Activated CD4-positive, alpha-beta memory T cell treated with anti-CD3 and anti-CD28 coated beads, Interleukin-2, amount 10 ng/mL, durations not matched to agents 7 days and 5 days (primary cell): ENCODE results near the gene RREB1. TPM values are rescaled to one million over a fixed set of nuclear protein-coding genes. Genes with fewer than 3 reads are reported as not detected.
A peak's percentile ranks its signal among the peaks of the same experiment; 100 is the strongest.

Experiments
- CTCF ChIA-PET: fragments of 350-600 bp; sonication (Branson Sonifier 250); formaldehyde crosslinking; loops from one replicate; lab custom pipeline; 2021; ENCODE audit warnings: antibody characterized with exemption, inconsistent platforms; lab: Charles Lee
- POLR2A ChIA-PET: fragments of 350-600 bp; sonication (Branson Sonifier 250); formaldehyde crosslinking; loops from one replicate; lab custom pipeline; 2021; ENCODE audit warnings: antibody characterized with exemption; lab: Charles Lee
- DNase-seq: peaks from one replicate; pipeline ENCODE4 v3.0.0-alpha.2; 2020
- H3K27ac Mint-ChIP-seq: one replicate; pipeline ENCODE4 v1.8.0; 2021; ENCODE audit warnings: mild to moderate bottlenecking, mixed read lengths
- H3K27me3 Mint-ChIP-seq: one replicate; pipeline ENCODE4 v1.8.0; 2021; ENCODE audit warnings: mixed read lengths
- H3K36me3 Mint-ChIP-seq: one replicate; pipeline ENCODE4 v1.8.0; 2021; ENCODE audit warnings: low read depth, mixed read lengths
- H3K4me1 Mint-ChIP-seq: one replicate; pipeline ENCODE4 v1.8.0; 2021; ENCODE audit warnings: mixed read lengths
- H3K4me3 Mint-ChIP-seq: one replicate; pipeline ENCODE4 v1.8.0; 2021; ENCODE audit warnings: mild to moderate bottlenecking, mixed read lengths
- H3K9me3 Mint-ChIP-seq: one replicate; pipeline ENCODE4 v1.8.0; 2021; ENCODE audit warnings: mixed read lengths
- total RNA-seq, 2 experiments: library from RNA; stranded (reverse); gene quantifications; one replicate each; pipeline ENCODE4 v1.2.3, GENCODE V29; 2021

The RREB1 gene
- total RNA-seq, 2 experiments from 2014 or later: 26.5 to 27.9 TPM

- CTCF ChIA-PET: interaction anchor here (0.8 kb wide), 1 partner anchor 18 kb away, joined by 3 read pairs; no protein-coding TSS in a partner anchor
- Mint-ChIP-seq H3K4me1 (peaks cover 4% of the 10 kb centered on the region), H3K27ac (peak overlapping the region; percentile 10), H3K27me3 (no peaks in the 10 kb centered on the region), H3K4me3 (no peak overlapping the region), H3K36me3 (peaks cover 32% of the 10 kb centered on the region), H3K9me3 (no peaks in the 10 kb centered on the region)
- no peak for DNase-seq
- POLR2A ChIA-PET: interaction anchor here (0.7 kb wide), 1 partner anchor 78 kb away, joined by 4 read pairs; no protein-coding TSS in a partner anchor
Measured at GRCh38 chr6:7218406-7218988, 110.7 kb downstream of the RREB1 start.

GRCh38 chr6:7219310-7219709 lies 111.5 kb downstream of the RREB1 start:
- CTCF ChIA-PET: interaction anchor here (0.7 to 1.0 kb wide), 2 partner anchors 29 to 66 kb away, joined by 3 read pairs; no protein-coding TSS in a partner anchor
- no peak for DNase-seq

GRCh38 chr6:7222197-7222596 lies 114.4 kb downstream of the RREB1 start:
- POLR2A ChIA-PET: no interaction called here
- no peak overlapping the region for H3K4me3 Mint-ChIP-seq
- CTCF ChIA-PET: no interaction called here
- H3K27ac Mint-ChIP-seq: no peak overlapping the region
- no peaks in the 10 kb centered on the region for H3K9me3 Mint-ChIP-seq
- H3K27me3 Mint-ChIP-seq: no peaks in the 10 kb centered on the region
- H3K36me3 Mint-ChIP-seq: peaks cover 18% of the 10 kb centered on the region
- DNase-seq: no peak
- peaks cover 5% of the 10 kb centered on the region for H3K4me1 Mint-ChIP-seq

More at GRCh38 chr6:7219310-7219709, 111.5 kb downstream of the RREB1 start:
- Mint-ChIP-seq H3K27me3 (no peaks in the 10 kb centered on the region), H3K27ac (no peak overlapping the region), H3K9me3 (no peaks in the 10 kb centered on the region), H3K4me3 (no peak overlapping the region), H3K36me3 (peaks cover 27% of the 10 kb centered on the region), H3K4me1 (peaks cover 5% of the 10 kb centered on the region)
- POLR2A ChIA-PET: interaction anchor here (0.7 kb wide), 1 partner anchor 79 kb away, joined by 4 read pairs; no protein-coding TSS in a partner anchor

- Mint-ChIP-seq H3K27ac (no peak overlapping the region), H3K27me3 (no peaks in the 10 kb centered on the region), H3K4me3 (no peak overlapping the region), H3K4me1 (peaks cover 2% of the 10 kb centered on the region), H3K36me3 (peaks cover 35% of the 10 kb centered on the region), H3K9me3 (no peaks in the 10 kb centered on the region)
- DNase-seq: no peak
- ChIA-PET POLR2A (no interaction called here), CTCF (no interaction called here)
Measured at GRCh38 chr6:7224731-7225130, 117.0 kb downstream of the RREB1 start.

- POLR2A ChIA-PET: no interaction called here
Measured at GRCh38 chr6:7228662-7229375, 121.1 kb downstream of the RREB1 start.

GRCh38 chr6:7229376-7230326 lies 121.9 kb downstream of the RREB1 start:
- no peak overlapping the region for H3K27ac Mint-ChIP-seq
- H3K36me3 Mint-ChIP-seq: peaks cover 52% of the 10 kb centered on the region
- no peak overlapping the region for H3K4me3 Mint-ChIP-seq
- CTCF ChIA-PET: no interaction called here
- DNase-seq: no peak
- H3K9me3 Mint-ChIP-seq: no peaks in the 10 kb centered on the region
- H3K27me3 Mint-ChIP-seq: no peaks in the 10 kb centered on the region
- POLR2A ChIA-PET: no interaction called here
- H3K4me1 Mint-ChIP-seq: peaks cover 11% of the 10 kb centered on the region

More at GRCh38 chr6:7228662-7229375, 121.1 kb downstream of the RREB1 start:
- CTCF ChIA-PET: no interaction called here
- Mint-ChIP-seq H3K4me1 (peaks cover 11% of the 10 kb centered on the region), H3K36me3 (peaks cover 49% of the 10 kb centered on the region), H3K27ac (no peak overlapping the region), H3K27me3 (no peaks in the 10 kb centered on the region), H3K9me3 (no peaks in the 10 kb centered on the region), H3K4me3 (no peak overlapping the region)
- DNase-seq: no peak

- H3K36me3 Mint-ChIP-seq: peaks cover 52% of the 10 kb centered on the region
- ChIA-PET POLR2A (no interaction called here), CTCF (no interaction called here)
- no peaks in the 10 kb centered on the region for H3K9me3 Mint-ChIP-seq
- no peak overlapping the region for H3K4me3 Mint-ChIP-seq
- H3K4me1 Mint-ChIP-seq: peaks cover 12% of the 10 kb centered on the region
- no peak overlapping the region for H3K27ac Mint-ChIP-seq
- H3K27me3 Mint-ChIP-seq: no peaks in the 10 kb centered on the region
- DNase-seq: no peak
Measured at GRCh38 chr6:7230327-7230691, 122.5 kb downstream of the RREB1 start.

GRCh38 chr6:7230956-7231713 lies 123.4 kb downstream of the RREB1 start:
- no peak overlapping the region for H3K27ac Mint-ChIP-seq
- no peaks in the 10 kb centered on the region for H3K27me3 Mint-ChIP-seq
- H3K4me1 Mint-ChIP-seq: peaks cover 15% of the 10 kb centered on the region
- ChIA-PET CTCF (no interaction called here), POLR2A (no interaction called here)
- no peak overlapping the region for H3K4me3 Mint-ChIP-seq
- no peaks in the 10 kb centered on the region for H3K9me3 Mint-ChIP-seq
- no peak for DNase-seq
- peaks cover 53% of the 10 kb centered on the region for H3K36me3 Mint-ChIP-seq

- Mint-ChIP-seq H3K36me3 (peaks cover 52% of the 10 kb centered on the region), H3K27ac (no peak overlapping the region), H3K4me3 (no peak overlapping the region), H3K9me3 (no peaks in the 10 kb centered on the region), H3K4me1 (peaks cover 18% of the 10 kb centered on the region), H3K27me3 (no peaks in the 10 kb centered on the region)
- ChIA-PET CTCF (interaction anchor here (1.1 kb wide), 1 partner anchor 11 kb away, joined by 3 read pairs; no protein-coding TSS in a partner anchor), POLR2A (no interaction called here)
- no peak for DNase-seq
Measured at GRCh38 chr6:7232351-7232750, 124.6 kb downstream of the RREB1 start.

- peaks cover 39% of the 10 kb centered on the region for H3K36me3 Mint-ChIP-seq
- no peaks in the 10 kb centered on the region for H3K9me3 Mint-ChIP-seq
- H3K27me3 Mint-ChIP-seq: no peaks in the 10 kb centered on the region
- no peak for DNase-seq
- no peak overlapping the region for H3K27ac Mint-ChIP-seq
- POLR2A ChIA-PET: no interaction called here
- H3K4me1 Mint-ChIP-seq: peaks cover 18% of the 10 kb centered on the region
- CTCF ChIA-PET: interaction anchor here (0.7 to 1.1 kb wide), 3 partner anchors 8 to 558 kb away, joined by 3 read pairs; no protein-coding TSS in a partner anchor
- no peak overlapping the region for H3K4me3 Mint-ChIP-seq
Measured at GRCh38 chr6:7234547-7234946, 126.8 kb downstream of the RREB1 start.

GRCh38 chr6:7235712-7236305 lies 128.0 kb downstream of the RREB1 start:
- ChIA-PET CTCF (interaction anchor here (1.7 kb wide), 1 partner anchor 9 kb away, joined by 4 read pairs; no protein-coding TSS in a partner anchor), POLR2A (no interaction called here)
- H3K4me1 Mint-ChIP-seq: peaks cover 18% of the 10 kb centered on the region
- H3K9me3 Mint-ChIP-seq: no peaks in the 10 kb centered on the region
- DNase-seq: no peak
- H3K36me3 Mint-ChIP-seq: peaks cover 36% of the 10 kb centered on the region
- H3K27ac Mint-ChIP-seq: no peak overlapping the region
- no peak overlapping the region for H3K4me3 Mint-ChIP-seq
- H3K27me3 Mint-ChIP-seq: no peaks in the 10 kb centered on the region
